Right cardiac atrium (tissue), 5 donors: ENCODE measurements around the gene GYS2. TPM values are rescaled to one million over a fixed set of nuclear protein-coding genes. Genes with fewer than 3 reads are reported as not detected.

Source experiments
- ATAC-seq, 2 donors: fragments of 200-7000 bp; cut with Tn5 transposase; one replicate each; pipeline versions ENCODE4 v1.8.0 to v1.9.1; 2020; ENCODE audit warnings: moderate library complexity in 2 of 2, mild to moderate bottlenecking in 1 of 2
- DNase-seq, 3 donors: peaks; one replicate each; pipeline ENCODE4 v3.0.0-alpha.2; 2020
- H3K27ac ChIP-seq: one replicate; pipeline ENCODE4 v1.5.1; 2013; ENCODE audit warnings: mild to moderate bottlenecking, low read length, control low read depth, moderate library complexity
- H3K27me3 ChIP-seq: one replicate; pipeline ENCODE4 v1.6.1; 2013; ENCODE audit not compliant: control insufficient read depth, insufficient read depth
- H3K4me1 ChIP-seq: one replicate; pipeline ENCODE4 v1.6.1; 2013; ENCODE audit warnings: low read length; ENCODE audit not compliant: control insufficient read depth, insufficient read depth
- H3K4me3 ChIP-seq: one replicate; pipeline ENCODE4 v1.5.1; 2013; ENCODE audit warnings: low read length, control low read depth
- H3K9me3 ChIP-seq: one replicate; pipeline ENCODE4 v1.6.1; 2013; ENCODE audit warnings: low read length; ENCODE audit not compliant: control insufficient read depth
- WGBS: extraction: QIAGEN DNeasy Blood & Tissue Kit; methylation state at CpG from one replicate; pipeline ENCODE4 v1.1.7; 2013; 5-methylcytosine and 5-hydroxymethylcytosine counted together
- intact Hi-C, 4 donors: fragments of 100-400 bp; cut with DNase I; formaldehyde crosslinking; loops; one replicate each; pipeline versions ENCODE4 v1.11.0 to v1.14.0; 2022 to 2023
- polyA plus RNA-seq: library from polyadenylated mRNA; stranded (reverse); fragments of 200-250 nt; gene quantifications from one replicate; pipeline ENCODE4 v1.2.3, GENCODE V29; 2013
- total RNA-seq, 4 donors: library from RNA; stranded (reverse); fragmentation: NEBNext Ultra II Directional; extraction: Animal tissue kit (Norgen Biotek cat#: 25700); gene quantifications; one replicate each; pipeline ENCODE4 v1.2.1, GENCODE V29; 2021
- donor health status: healthy with polysubstance abuse.
- donor health status: DM: no; HTN: yes; CAD: no.
- donor health status: DM: no; HTN: no; CAD: no.
- donor health status: DM: no; HTN: yes; CAD: no; lungs with severe emphysema.
- donor health status: DM: yes; HTN: yes; CAD: no.

GYS2 gene
- total and polyA plus RNA-seq, 5 donors = 0.12 to 0.16 TPM; not detected in 3

DNA sequence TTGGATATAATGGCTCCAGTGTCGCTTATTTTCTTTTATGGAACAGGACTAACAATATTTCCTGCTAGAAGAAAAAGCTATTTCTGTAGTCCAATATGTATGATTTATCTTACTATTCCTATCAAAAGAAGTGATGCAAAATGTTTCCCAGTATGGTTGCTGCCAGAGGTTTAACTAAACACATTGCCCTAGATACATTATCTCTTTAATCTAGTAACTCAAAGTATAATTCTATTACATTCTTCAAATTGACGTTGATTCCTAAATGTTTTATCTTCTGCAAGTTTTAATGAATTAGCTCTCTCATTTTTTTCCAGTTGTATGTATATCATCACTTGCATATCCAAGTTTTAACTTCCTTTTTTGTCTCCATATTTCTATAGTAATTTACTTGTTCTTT lies 28.2 kb downstream of the GYS2 start:
- H3K27ac ChIP-seq = no peak overlapping the region
- WGBS = 75% methylated on average over 2 of the region's 2 CpGs
- no peak for ATAC-seq
- H3K27me3 ChIP-seq = no peaks in the 10 kb centered on the region
- no peak for DNase-seq
- H3K4me1 ChIP-seq = no peaks in the 10 kb centered on the region
- H3K9me3 ChIP-seq = no peaks in the 10 kb centered on the region
- no peak overlapping the region for H3K4me3 ChIP-seq
- intact Hi-C loops = no loop called here

GRCh38 chr12:21573733-21574358 lies 30.8 kb downstream of the GYS2 start:
- no peak for ATAC-seq

DNA sequence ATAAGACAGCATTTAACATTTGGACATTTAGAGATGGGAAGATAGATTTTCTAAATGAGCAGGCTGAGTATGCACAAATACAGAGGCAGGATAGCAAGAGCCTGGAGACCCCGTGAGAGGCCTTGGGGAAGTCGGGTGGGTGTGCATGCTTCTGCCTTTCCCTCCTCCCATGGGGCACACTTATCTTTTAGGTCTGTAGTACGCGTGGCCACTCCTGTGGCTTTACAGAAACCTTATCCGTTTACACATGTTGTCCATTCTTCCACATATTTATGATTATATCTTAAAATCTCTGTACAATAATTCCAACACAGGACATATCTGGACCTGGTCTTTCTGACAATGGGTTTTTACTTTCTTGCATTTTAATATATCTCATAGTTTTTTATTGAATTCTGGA lies 33.6 kb downstream of the GYS2 start:
- no peaks in the 10 kb centered on the region for H3K9me3 ChIP-seq
- no peaks in the 10 kb centered on the region for H3K27me3 ChIP-seq
- DNase-seq (no peak), ATAC-seq (no peak)
- no peak overlapping the region for H3K4me3 ChIP-seq
- intact Hi-C loops = no loop called here
- 65% methylated on average over 5 of the region's 5 CpGs for WGBS
- no peak overlapping the region for H3K27ac ChIP-seq
- H3K4me1 ChIP-seq = no peaks in the 10 kb centered on the region

More at GRCh38 chr12:21573733-21574358, 30.8 kb downstream of the GYS2 start:
- H3K27me3 ChIP-seq = no peaks in the 10 kb centered on the region
- no peaks in the 10 kb centered on the region for H3K9me3 ChIP-seq
- no peak overlapping the region for H3K4me3 ChIP-seq
- no peak overlapping the region for H3K27ac ChIP-seq
- WGBS = 91% methylated on average over 4 of the region's 4 CpGs
- DNase-seq = no peak
- no peaks in the 10 kb centered on the region for H3K4me1 ChIP-seq
- intact Hi-C loops = no loop called here

DNA sequence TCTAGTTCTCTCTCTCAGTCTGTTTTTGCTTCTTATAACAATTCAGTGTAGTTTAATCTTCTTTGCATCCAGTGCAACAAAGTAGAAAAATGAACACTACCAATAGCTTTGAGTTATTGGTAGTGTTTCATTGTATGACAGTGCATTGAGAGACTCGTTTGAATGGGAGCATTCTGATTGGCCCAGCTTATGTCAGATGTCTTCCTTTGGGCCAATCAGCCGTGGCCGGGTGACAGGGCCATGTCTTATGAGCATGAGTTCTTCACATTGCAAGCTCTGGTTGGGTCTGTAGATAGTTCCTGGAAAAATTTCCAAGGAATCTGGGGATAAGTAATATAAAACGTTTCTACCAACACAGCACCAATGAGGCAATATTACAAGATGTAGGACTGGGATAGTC lies 36.5 kb downstream of the GYS2 start:
- ATAC-seq = no peak
- no peak overlapping the region for H3K27ac ChIP-seq
- 91% methylated on average over 4 of the region's 4 CpGs for WGBS
- H3K9me3 ChIP-seq = no peaks in the 10 kb centered on the region
- no peak for DNase-seq
- H3K4me3 ChIP-seq = no peak overlapping the region
- intact Hi-C loops = no loop called here
- H3K27me3 ChIP-seq = no peaks in the 10 kb centered on the region
- H3K4me1 ChIP-seq = no peaks in the 10 kb centered on the region

- WGBS = 81% methylated on average over 3 of the region's 3 CpGs
- intact Hi-C loops = no loop called here
- H3K4me3 ChIP-seq = no peak overlapping the region
- no peak for ATAC-seq
- H3K9me3 ChIP-seq = no peaks in the 10 kb centered on the region
- H3K4me1 ChIP-seq = no peaks in the 10 kb centered on the region
- no peak for DNase-seq
- H3K27ac ChIP-seq = no peak overlapping the region
- no peaks in the 10 kb centered on the region for H3K27me3 ChIP-seq
Measured at GRCh38 chr12:21566907-21567394, 37.7 kb downstream of the GYS2 start.

GRCh38 chr12:21566223-21566906 lies 38.3 kb downstream of the GYS2 start:
- WGBS = 85% methylated on average over 5 of the region's 5 CpGs
- no peak for DNase-seq
- Histone ChIP-seq H3K9me3 (no peaks in the 10 kb centered on the region), H3K4me3 (no peak overlapping the region), H3K27me3 (no peaks in the 10 kb centered on the region), H3K27ac (no peak overlapping the region), H3K4me1 (no peaks in the 10 kb centered on the region)
- intact Hi-C loops = no loop called here
- ATAC-seq = no peak

DNA sequence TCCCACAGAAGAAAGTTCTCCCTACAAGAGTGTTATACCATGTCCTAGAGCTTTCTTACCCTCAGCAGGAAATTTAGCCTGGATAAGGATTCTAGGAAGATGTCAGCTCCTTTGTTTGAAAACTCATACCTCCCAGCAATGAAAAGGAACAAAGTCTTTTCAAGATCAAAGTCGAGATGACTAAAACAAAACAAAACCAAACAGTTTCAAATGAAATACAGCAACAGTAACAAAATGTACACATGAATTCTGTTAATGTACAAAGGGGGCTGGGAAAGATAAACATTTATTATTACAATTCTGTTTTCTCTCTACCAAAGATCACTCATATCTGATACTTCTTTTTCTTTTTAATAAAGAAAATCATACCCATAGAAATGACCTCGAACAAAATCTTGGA lies 41.8 kb downstream of the GYS2 start:
- DNase-seq (no peak), ATAC-seq (no peak)
- Histone ChIP-seq H3K27ac (no peak overlapping the region), H3K9me3 (no peaks in the 10 kb centered on the region), H3K27me3 (no peaks in the 10 kb centered on the region), H3K4me3 (no peak overlapping the region), H3K4me1 (no peaks in the 10 kb centered on the region)
- intact Hi-C loops = no loop called here
- 79% methylated on average over 2 of the region's 2 CpGs for WGBS

DNA sequence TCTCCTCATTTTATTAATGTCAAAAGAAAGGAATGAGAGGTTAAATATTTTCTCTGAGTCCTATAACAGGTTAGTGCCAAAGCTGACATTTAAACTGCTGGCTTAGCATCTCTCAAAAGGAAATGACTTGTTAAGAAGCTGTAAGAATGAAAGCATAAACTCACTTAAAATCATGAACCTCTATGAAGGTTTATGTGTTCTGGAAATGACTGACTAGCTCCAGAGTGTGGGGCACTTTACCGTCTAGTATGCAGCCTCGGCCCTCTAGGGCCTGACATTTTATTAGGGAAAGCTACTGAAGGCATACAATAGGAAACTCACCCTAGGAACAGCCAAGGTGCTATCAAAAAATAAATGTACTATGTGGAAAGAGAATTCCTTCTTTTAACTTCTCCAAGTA lies 43.5 kb downstream of the GYS2 start:
- Histone ChIP-seq H3K4me1 (no peaks in the 10 kb centered on the region), H3K27me3 (no peaks in the 10 kb centered on the region), H3K4me3 (no peak overlapping the region), H3K27ac (no peak overlapping the region), H3K9me3 (no peaks in the 10 kb centered on the region)
- intact Hi-C loops = no loop called here
- ATAC-seq (no peak), DNase-seq (no peak)
- WGBS = 30% methylated on average over 2 of the region's 2 CpGs

DNA sequence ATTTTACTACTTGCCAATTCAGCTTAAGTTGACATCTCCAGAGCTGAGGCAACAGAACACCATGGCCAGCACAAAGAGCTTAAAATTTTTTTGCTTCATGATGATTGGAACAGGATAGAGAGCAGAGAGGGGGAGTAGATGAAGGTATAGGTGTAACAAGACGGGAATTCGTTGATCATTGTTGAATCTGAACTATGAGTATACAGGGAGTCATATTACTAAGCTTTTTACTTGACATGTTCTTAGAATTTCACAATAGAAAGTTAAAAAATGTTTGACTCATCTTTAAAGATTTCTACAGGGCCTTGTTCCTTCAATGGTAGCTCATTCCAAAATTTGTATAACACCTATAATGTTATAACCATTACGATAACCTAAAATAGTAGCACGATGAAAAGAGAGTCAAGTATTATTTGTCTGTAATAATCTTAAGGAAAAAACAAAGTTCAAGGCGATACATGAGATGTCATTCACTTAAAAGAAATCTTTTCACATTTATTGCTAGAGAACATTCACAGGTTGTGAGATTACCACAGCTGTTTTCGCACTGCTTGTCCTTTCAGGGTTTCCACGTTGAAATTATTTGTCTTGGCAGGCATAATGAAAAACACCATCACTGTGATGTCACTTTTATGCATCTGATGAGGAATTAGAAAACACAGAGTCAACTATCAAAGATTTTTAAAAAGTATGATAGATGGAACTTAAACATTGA lies 44.6 kb downstream of the GYS2 start:
- WGBS = 54% methylated on average over 7 of the region's 7 CpGs
- ATAC-seq = no peak

DNA sequence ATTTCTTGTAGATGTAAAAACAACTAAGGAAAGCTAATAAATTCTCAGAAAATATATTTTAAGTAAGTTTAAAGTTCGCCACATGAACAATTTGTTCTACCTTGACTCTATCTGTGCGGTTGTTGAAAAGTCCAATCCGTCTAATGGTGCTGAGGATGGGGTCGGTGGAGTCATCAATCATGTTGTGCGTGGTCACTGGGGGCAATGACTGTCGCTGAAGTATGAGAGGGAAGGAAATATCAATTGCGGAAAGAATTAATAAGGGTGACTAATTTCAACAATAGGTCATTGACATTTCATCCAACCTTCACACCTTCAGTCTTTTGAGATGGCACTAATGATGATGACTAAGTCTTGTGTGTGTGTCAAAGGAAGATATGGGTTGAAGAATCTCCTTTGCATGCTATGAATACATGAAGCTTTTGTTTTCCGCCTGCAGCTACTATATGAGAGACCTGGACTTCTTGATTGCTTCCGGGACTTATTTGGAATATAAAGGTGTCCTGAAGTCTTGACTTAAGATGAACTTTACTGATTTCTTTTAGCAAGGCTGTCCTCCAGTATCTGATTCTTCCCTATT lies 46.5 kb downstream of the GYS2 start:
- 82% methylated on average over 9 of the region's 9 CpGs for WGBS
- intact Hi-C loops = no loop called here
- Histone ChIP-seq H3K9me3 (no peaks in the 10 kb centered on the region), H3K27me3 (no peaks in the 10 kb centered on the region), H3K4me3 (no peak overlapping the region), H3K4me1 (no peaks in the 10 kb centered on the region), H3K27ac (no peak overlapping the region)
- no peak for ATAC-seq
- no peak for DNase-seq

More for the DNA sequence above, 44.6 kb downstream of the GYS2 start:
- Histone ChIP-seq H3K9me3 (no peaks in the 10 kb centered on the region), H3K27me3 (no peaks in the 10 kb centered on the region), H3K4me3 (no peak overlapping the region), H3K4me1 (no peaks in the 10 kb centered on the region), H3K27ac (no peak overlapping the region)
- intact Hi-C loops = no loop called here
- DNase-seq = no peak

GRCh38 chr12:21553329-21553675 lies 51.3 kb downstream of the GYS2 start:
- intact Hi-C loops = no loop called here
- Histone ChIP-seq H3K9me3 (no peaks in the 10 kb centered on the region), H3K4me3 (no peak overlapping the region), H3K4me1 (no peaks in the 10 kb centered on the region), H3K27ac (no peak overlapping the region), H3K27me3 (no peaks in the 10 kb centered on the region)
- no peak for ATAC-seq
- DNase-seq = no peak
